ENCODE results near the gene CALY. TPM values are rescaled to one million over a fixed set of nuclear protein-coding genes. Genes with fewer than 3 reads are reported as not detected.

CALY gene
- total and polyA plus RNA-seq, 2 experiments from 2014 or later: 12.3 to 16.3 TPM

DNA sequence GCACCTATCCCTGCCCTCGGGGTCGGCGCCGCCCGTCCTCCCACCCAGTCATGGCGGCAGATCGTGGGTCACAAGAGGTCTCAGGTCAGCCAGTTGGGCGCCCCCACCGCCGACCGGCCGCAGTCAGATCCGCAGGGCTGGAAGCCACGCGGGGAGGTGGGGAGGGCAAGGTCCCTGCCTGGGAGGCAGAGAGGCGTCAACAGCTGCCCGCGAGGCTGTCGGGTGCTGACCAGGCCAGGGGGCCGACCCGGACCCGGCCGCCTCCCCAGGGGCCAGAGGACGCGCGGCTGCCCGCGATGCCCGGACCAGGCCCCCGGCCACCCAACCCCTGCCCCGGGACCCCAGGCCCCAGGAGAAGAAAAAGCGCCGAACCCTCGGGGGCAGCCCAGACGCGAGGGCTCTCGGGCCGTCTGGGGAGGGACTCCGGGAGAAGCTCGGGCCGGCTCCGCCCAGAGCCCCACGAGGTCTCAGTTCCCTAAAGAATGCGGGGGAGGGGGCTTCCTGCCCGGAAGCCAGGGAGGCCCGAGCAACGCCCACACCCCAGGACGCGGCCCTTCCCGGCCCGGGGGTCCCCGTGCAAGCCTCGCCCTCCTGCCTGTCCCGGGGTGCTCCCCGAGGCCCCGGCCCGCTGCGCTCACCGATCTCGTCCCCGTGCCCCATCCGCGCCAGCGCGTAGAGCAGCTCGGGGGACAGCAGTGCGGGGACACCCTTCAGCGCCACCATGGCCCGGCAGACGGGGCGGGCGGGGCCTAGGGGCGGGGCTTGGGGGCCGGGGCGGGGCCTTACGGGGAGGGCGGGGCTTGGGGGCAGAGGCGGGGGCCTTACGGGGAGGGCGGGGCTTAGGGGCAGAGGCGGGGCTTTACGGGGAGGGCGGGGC lies 20.8 kb upstream of the CALY start, which contains the start of gene FUOM:
Gene FUOM (minus strand): TSS at position 735 of the 877 bp plus-strand sequence. CDS start 12 bp downstream, at position 723.
- peak; percentile 68 to 80 for DNase-seq (ENCODE audit: low read depth in 1 of 2, low spot score in 1 of 2)
- no peaks in the 10 kb centered on the region for H3K27me3 ChIP-seq
- peaks cover 5% of the 10 kb centered on the region for H3K4me1 ChIP-seq (ENCODE audit: low read depth)
- peak within 1 kb of the TSS; percentile 46 for H3K4me3 ChIP-seq
- H3K9me3 ChIP-seq (ENCODE audit: low read depth): no peaks in the 10 kb centered on the region
- TF ChIP-seq CTCF (IDR thresholded peaks at IDR 0.05; ENCODE audit: low read depth, low read length): no peak
- peaks cover 5% of the 10 kb centered on the region for H3K36me3 ChIP-seq
- H3K27ac ChIP-seq: no peak within 1 kb of the TSS

DNA sequence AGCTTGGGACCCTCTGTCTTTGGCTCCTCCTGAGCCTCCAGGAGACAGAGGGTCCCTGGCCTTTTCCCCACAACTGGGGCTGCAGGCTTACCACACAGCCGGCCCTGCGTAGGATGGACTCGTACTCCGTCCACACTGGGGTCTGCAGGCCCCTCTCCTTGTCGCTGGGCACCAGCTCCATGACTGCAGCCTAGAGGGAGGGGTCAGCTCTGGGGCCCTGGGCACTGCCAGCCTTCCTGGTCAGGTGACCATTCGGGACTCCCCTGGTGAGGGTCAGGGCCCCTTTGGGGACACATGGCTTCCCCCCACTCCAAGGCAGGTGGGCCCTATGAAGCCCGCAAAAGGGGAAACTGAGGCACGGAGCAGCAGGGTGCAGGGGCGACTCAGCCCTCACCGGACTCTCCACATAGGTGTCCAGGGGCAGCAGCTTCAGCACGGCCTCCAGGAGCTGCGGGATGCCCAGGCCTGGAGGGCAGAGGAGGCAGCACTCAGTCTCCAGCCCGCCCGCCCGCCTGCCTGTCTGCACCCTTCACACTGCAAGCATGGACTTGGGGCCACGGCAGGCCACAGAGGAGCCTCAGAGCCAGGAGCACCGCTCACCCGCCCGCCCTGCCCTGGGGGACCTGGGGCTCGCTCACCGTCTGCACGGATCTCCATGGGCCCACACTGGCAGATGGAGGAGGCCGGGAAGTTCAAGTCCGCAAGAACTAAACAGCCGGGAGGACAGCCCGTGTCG lies 20.0 kb upstream of the CALY start:
- H3K27ac ChIP-seq: no peak overlapping the region
- H3K4me3 ChIP-seq: peak overlapping the region; percentile 46
- H3K4me1 ChIP-seq (ENCODE audit: low read depth): peaks cover 5% of the 10 kb centered on the region
- H3K36me3 ChIP-seq: no peaks in the 10 kb centered on the region
- no peak for TF ChIP-seq CTCF (IDR thresholded peaks at IDR 0.05; ENCODE audit: low read depth, low read length)
- H3K9me3 ChIP-seq (ENCODE audit: low read depth): no peaks in the 10 kb centered on the region
- H3K27me3 ChIP-seq: no peaks in the 10 kb centered on the region
- peak in 1 of 2 donors; percentile 12 for DNase-seq (ENCODE audit: low read depth in 1 of 2, low spot score in 1 of 2)

DNA sequence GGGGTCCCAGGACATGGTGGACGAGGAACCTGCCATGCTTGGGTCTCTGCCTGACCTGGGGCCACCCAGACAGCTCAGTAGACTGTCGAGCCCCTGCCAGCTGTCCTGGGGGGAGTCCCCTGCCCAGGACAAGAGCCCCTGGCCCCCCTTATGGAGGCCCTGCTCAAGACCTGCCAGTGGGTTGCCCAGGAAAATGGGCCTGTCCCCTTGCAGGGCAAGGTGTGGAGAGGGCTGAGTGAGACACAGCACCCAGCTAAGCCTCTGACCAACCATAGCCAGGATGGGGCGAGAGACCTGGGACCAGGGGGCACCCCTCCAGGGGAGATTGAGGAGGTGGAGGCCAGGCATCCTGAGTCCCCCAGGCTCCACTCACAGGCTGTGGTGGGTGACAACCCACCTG lies 19.3 kb upstream of the CALY start:
- H3K4me1 ChIP-seq (ENCODE audit: low read depth): peaks cover 5% of the 10 kb centered on the region
- no peak overlapping the region for H3K4me3 ChIP-seq
- H3K9me3 ChIP-seq (ENCODE audit: low read depth): no peaks in the 10 kb centered on the region
- no peak for TF ChIP-seq CTCF (IDR thresholded peaks at IDR 0.05; ENCODE audit: low read depth, low read length)
- H3K27ac ChIP-seq: no peak overlapping the region
- H3K36me3 ChIP-seq: no peaks in the 10 kb centered on the region
- H3K27me3 ChIP-seq: no peaks in the 10 kb centered on the region
- no peak for DNase-seq (ENCODE audit: low read depth in 1 of 2, low spot score in 1 of 2)

DNA sequence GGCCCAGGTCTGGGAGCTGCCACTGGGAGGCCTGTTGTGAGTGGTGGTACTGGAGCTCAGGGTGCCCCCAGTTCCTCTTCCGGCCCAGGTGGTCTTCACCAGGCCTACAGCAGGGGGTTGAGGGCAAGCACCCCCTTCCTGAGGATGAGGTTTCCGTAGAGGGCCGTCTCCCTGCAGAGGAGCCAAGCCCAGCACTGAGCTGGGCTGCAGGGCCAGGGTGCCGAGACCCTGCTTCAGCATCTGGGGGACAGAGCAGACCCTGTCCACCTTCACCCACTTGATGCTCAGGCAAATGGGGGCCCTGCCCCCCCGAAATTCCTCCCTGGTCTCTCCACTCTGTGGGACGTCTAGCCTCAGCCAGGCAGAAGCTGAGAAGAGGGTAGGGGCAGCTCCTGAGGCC lies 18.6 kb upstream of the CALY start:
- H3K27me3 ChIP-seq: no peaks in the 10 kb centered on the region
- DNase-seq (ENCODE audit: low read depth in 1 of 2, low spot score in 1 of 2): no peak
- TF ChIP-seq CTCF (IDR thresholded peaks at IDR 0.05; ENCODE audit: low read depth, low read length): no peak
- H3K4me3 ChIP-seq: no peak overlapping the region
- H3K36me3 ChIP-seq: no peaks in the 10 kb centered on the region
- H3K9me3 ChIP-seq (ENCODE audit: low read depth): no peaks in the 10 kb centered on the region
- H3K27ac ChIP-seq: no peak overlapping the region
- peaks cover 5% of the 10 kb centered on the region for H3K4me1 ChIP-seq (ENCODE audit: low read depth)

GRCh38 chr10:133354672-133355240 lies 18.1 kb upstream of the CALY start:
- H3K4me3 ChIP-seq: no peak overlapping the region
- DNase-seq (ENCODE audit: low read depth in 1 of 2, low spot score in 1 of 2): no peak
- H3K36me3 ChIP-seq: no peaks in the 10 kb centered on the region
- no peaks in the 10 kb centered on the region for H3K9me3 ChIP-seq (ENCODE audit: low read depth)
- TF ChIP-seq CTCF (IDR thresholded peaks at IDR 0.05; ENCODE audit: low read depth, low read length): no peak
- H3K4me1 ChIP-seq (ENCODE audit: low read depth): peaks cover 4% of the 10 kb centered on the region
- H3K27me3 ChIP-seq: no peaks in the 10 kb centered on the region
- no peak overlapping the region for H3K27ac ChIP-seq
